AG04450 (cell line): ENCODE results near the gene ANKRD53. TPM values are rescaled to one million over a fixed set of nuclear protein-coding genes. Genes with fewer than 3 reads are reported as not detected.
A peak's percentile ranks its signal among the peaks of the same experiment; 100 is the strongest.

Experiments
- CTCF ChIA-PET: fragments of 300-600, 350-600 bp; formaldehyde crosslinking; extraction: SDS; loops from one replicate; lab custom pipeline; 2022; ENCODE audit warnings: antibody characterized with exemption, inconsistent platforms; lab: Charles Lee
- POLR2A ChIA-PET: fragments of 350-600 bp; formaldehyde crosslinking; extraction: SDS; loops from one replicate; lab custom pipeline; 2021; ENCODE audit warnings: antibody characterized with exemption, inconsistent platforms; lab: Yijun Ruan, JAX
- DNase-seq: peaks from one replicate; pipeline ENCODE4 v3.0.0-alpha.2; 2011; ENCODE audit warnings: low read depth, low spot score
- H3K27ac ChIP-seq: one replicate; pipeline ENCODE4 v1.5.1; 2012; ENCODE audit warnings: low read depth, low read length, control low read depth
- H3K27me3 ChIP-seq: one replicate; pipeline ENCODE4 v1.6.0; 2012; ENCODE audit warnings: low read length; ENCODE audit not compliant: control insufficient read depth, insufficient read depth
- H3K4me3 ChIP-seq: 2 replicates; pipeline ENCODE4 v1.5.1; 2011; ENCODE audit warnings: mild to moderate bottlenecking, low read depth, low read length, control low read depth
- H3K9me3 ChIP-seq: 2 replicates; pipeline ENCODE4 v1.5.1; 2012; ENCODE audit warnings: low read length; ENCODE audit not compliant: control insufficient read depth, insufficient read depth
- polyA plus RNA-seq: library from polyadenylated mRNA; depleted of rRNA; stranded (reverse); fragments of >200 nt; gene quantifications from 2 replicates; pipeline ENCODE4 v1.2.3, GENCODE V29; 2011
- TF ChIP-seq, protein P1 (sequence below): IDR thresholded peaks from 2 replicates; pipeline ENCODE4 v1.5.1; 2011; ENCODE audit warnings: low read depth, low read length, control low read depth, inconsistent platforms

The ANKRD53 gene
- polyA plus RNA-seq, 1 experiment = 0.72 TPM

GRCh38 chr2:70984576-70985282 lies 6.3 kb downstream of the ANKRD53 start:
- no peak overlapping the region for H3K27ac ChIP-seq
- ChIA-PET POLR2A (interaction anchor here (0.7 to 1.6 kb wide), 2 partner anchors 9 to 691 kb away, joined by 3 read pairs; partner anchors contain the start of genes SNRPG and TEX261), CTCF (interaction anchor here (0.6 to 3.1 kb wide), 10 partner anchors 11 to 1293 kb away, joined by 3 to 19 read pairs (median 4); partner anchors contain the start of gene NAGK)
- no peaks in the 10 kb centered on the region for H3K9me3 ChIP-seq
- H3K27me3 ChIP-seq = no peaks in the 10 kb centered on the region
- DNase-seq = no peak
- H3K4me3 ChIP-seq = no peak overlapping the region
- TF ChIP-seq, protein P1, sequence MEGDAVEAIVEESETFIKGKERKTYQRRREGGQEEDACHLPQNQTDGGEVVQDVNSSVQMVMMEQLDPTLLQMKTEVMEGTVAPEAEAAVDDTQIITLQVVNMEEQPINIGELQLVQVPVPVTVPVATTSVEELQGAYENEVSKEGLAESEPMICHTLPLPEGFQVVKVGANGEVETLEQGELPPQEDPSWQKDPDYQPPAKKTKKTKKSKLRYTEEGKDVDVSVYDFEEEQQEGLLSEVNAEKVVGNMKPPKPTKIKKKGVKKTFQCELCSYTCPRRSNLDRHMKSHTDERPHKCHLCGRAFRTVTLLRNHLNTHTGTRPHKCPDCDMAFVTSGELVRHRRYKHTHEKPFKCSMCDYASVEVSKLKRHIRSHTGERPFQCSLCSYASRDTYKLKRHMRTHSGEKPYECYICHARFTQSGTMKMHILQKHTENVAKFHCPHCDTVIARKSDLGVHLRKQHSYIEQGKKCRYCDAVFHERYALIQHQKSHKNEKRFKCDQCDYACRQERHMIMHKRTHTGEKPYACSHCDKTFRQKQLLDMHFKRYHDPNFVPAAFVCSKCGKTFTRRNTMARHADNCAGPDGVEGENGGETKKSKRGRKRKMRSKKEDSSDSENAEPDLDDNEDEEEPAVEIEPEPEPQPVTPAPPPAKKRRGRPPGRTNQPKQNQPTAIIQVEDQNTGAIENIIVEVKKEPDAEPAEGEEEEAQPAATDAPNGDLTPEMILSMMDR = peak; percentile 68

- DNase-seq = no peak
- Histone ChIP-seq H3K27me3 (no peaks in the 10 kb centered on the region), H3K9me3 (no peaks in the 10 kb centered on the region), H3K27ac (no peak overlapping the region), H3K4me3 (no peak overlapping the region)
- CTCF ChIA-PET = interaction anchor here (0.6 to 3.1 kb wide), 5 partner anchors 12 to 1292 kb away, joined by 3 to 19 read pairs (median 3); partner anchors contain the start of gene NAGK
- POLR2A ChIA-PET = interaction anchor here (0.7 to 1.6 kb wide), 2 partner anchors 9 to 692 kb away, joined by 3 read pairs; partner anchors contain the start of genes SNRPG and TEX261
- TF ChIP-seq, protein P1 = no peak
Observed at GRCh38 chr2:70985283-70985688, 6.9 kb downstream of the ANKRD53 start.

DNA sequence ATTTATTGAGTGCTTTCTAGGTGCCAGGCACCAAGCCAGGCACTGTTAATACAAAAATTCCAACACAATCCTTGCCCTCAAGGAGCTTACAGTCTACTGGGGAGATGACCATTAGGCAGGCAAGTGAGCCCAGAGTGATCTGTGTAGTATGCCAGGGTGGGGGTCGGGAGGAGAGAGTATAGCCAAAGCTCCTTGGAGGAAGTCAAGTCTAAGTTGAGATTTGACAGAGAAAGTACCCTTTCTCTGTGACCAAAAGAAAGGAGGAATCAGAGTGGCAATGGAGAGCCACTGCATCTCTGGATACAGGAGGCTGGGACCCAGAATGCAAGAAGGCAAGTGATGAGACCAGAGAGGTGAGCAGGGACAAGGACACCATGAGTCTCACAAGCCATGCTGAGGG lies 7.5 kb downstream of the ANKRD53 start:
- POLR2A ChIA-PET = no interaction called here
- TF ChIP-seq, protein P1 = no peak
- H3K27ac ChIP-seq = no peak overlapping the region

DNA sequence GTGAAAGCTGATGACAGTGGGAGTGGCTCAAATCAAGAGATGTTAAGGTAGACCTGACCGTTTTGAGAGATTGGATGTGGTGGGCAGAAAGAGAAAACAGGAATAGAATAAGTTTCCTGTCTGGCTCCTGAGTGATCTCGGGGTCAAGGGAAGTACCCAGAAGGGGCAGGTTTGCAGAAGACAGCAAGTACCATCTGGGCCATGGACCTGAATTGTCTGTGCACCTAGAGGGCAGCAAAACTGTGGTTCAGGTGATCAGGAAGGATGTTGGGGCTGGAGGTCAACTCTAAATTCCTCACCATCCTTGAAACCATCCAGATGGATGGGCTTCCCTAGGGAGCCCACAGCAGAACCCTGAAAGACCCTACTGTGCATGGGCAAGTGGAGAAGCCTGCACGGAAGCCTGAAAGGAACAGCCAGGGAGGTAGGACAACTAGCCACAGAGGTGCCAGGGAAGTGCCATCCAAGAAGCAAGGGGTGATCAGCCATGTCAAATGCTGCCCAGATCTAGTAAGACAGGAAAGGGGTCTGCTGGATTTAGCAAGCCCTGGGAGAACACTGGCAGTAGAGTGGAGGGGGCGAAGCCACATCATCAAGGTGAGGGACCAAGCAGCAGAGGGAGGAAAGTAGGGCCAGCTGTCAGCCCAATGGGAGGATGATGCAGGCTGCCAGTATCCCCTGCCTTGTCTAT lies 8.2 kb downstream of the ANKRD53 start:
- ChIA-PET POLR2A (no interaction called here), CTCF (interaction anchor here (1.3 to 3.1 kb wide), 3 partner anchors 13 to 116 kb away, joined by 3 to 16 read pairs (median 3); no protein-coding TSS in a partner anchor)
- no peak for DNase-seq

More for the DNA sequence above, 7.5 kb downstream of the ANKRD53 start:
- Histone ChIP-seq H3K4me3 (no peak overlapping the region), H3K27me3 (no peaks in the 10 kb centered on the region), H3K9me3 (no peaks in the 10 kb centered on the region)
- no peak for DNase-seq
- CTCF ChIA-PET = interaction anchor here (1.3 to 3.1 kb wide), 4 partner anchors 13 to 115 kb away, joined by 3 to 19 read pairs (median 10); partner anchors contain the start of gene NAGK

More for the DNA sequence above, 8.2 kb downstream of the ANKRD53 start:
- no peak overlapping the region for H3K4me3 ChIP-seq
- H3K9me3 ChIP-seq = no peaks in the 10 kb centered on the region
- TF ChIP-seq, protein P1 = no peak
- H3K27ac ChIP-seq = no peak overlapping the region
- no peaks in the 10 kb centered on the region for H3K27me3 ChIP-seq
